GM12878 (cell line): ENCODE measurements around the gene NLRC3. TPM values are rescaled to one million over a fixed set of nuclear protein-coding genes. Genes with fewer than 3 reads are reported as not detected.

Source experiments
- ATAC-seq: fragments of 200-7000 bp; cut with Tn5 transposase; 3 replicates; pipeline ENCODE4 v1.9.1; 2020; ENCODE audit warnings: mild to moderate bottlenecking, moderate library complexity
- BruUV-seq: library from RNA; stranded (reverse); fragments of 400-500 nt; replicated peaks from 2 replicates; lab custom pipeline; 2021; lab: Mats Ljungman, UMichigan
- CTCF ChIA-PET: fragments of 300-600 bp; sonication (Branson Sonifier 250); formaldehyde crosslinking; extraction: SDS; loops from one replicate; lab custom pipeline; 2021; ENCODE audit warnings: inconsistent platforms; lab: Yijun Ruan, JAX
- POLR2A ChIA-PET: fragments of 350-600 bp; formaldehyde crosslinking; extraction: SDS; loops from one replicate; lab custom pipeline; 2021; ENCODE audit warnings: inconsistent platforms; lab: Charles Lee
- RAD21 ChIA-PET: fragments of 300-600 bp; sonication (Branson Sonifier 250); formaldehyde crosslinking; loops from one replicate; lab custom pipeline; 2023; ENCODE audit warnings: antibody characterized with exemption; ENCODE audit not compliant: unreplicated experiment; lab: Charles Lee
- SMC1A ChIA-PET: fragments of 300-600 bp; sonication (Branson Sonifier 250); formaldehyde crosslinking; loops from one replicate; lab custom pipeline; 2023; ENCODE audit not compliant: unreplicated experiment, uncharacterized antibody; lab: Charles Lee
- DNase-seq: peaks from one replicate; pipeline ENCODE4 v3.0.0-alpha.2; 2011; ENCODE audit warnings: low read depth, low spot score
- FAIRE-seq: peaks from 3 replicates; lab custom pipeline; 2011; peaks lifted over from hg19 to GRCh38; lab: Jason Lieb, UNC
- H2AFZ ChIP-seq: 2 replicates; pipeline ENCODE4 v1.6.0; 2011; ENCODE audit warnings: low read depth, low read length, control low read depth; ENCODE audit not compliant: control insufficient read depth
- H3K27ac ChIP-seq: 2 replicates; pipeline ENCODE4 v1.5.1; 2011; ENCODE audit warnings: control low read depth; ENCODE audit not compliant: control insufficient read depth, insufficient read depth
- H3K27me3 ChIP-seq, 2 experiments: replicated peaks in 1 of 2; 2 replicates each; pipeline versions ENCODE4 v1.6.0 to v1.6.1; 2011; ENCODE audit warnings: low read length in 1 of 2; ENCODE audit not compliant: control insufficient read depth in 2 of 2, insufficient read depth in 2 of 2
- H3K36me3 ChIP-seq, 2 experiments: 2 replicates each; pipeline ENCODE4 v1.5.1; 2011; ENCODE audit warnings: low read length in 1 of 2; ENCODE audit not compliant: control insufficient read depth in 2 of 2, insufficient read depth in 2 of 2
- H3K4me1 ChIP-seq: 2 replicates; pipeline ENCODE4 v1.6.1; 2011; ENCODE audit warnings: mild to moderate bottlenecking, low read length, moderate library complexity, mixed read lengths; ENCODE audit not compliant: control insufficient read depth, insufficient read depth
- H3K4me2 ChIP-seq: 2 replicates; pipeline ENCODE4 v1.6.0; 2011; ENCODE audit warnings: control low read depth; ENCODE audit not compliant: control insufficient read depth, insufficient read depth
- H3K4me3 ChIP-seq: fragments of 200-600 bp; sonication (generic); 2 replicates; pipeline ENCODE4 v1.5.1; 2016
- H3K79me2 ChIP-seq: 2 replicates; pipeline ENCODE4 v1.6.0; 2011; ENCODE audit warnings: low read length; ENCODE audit not compliant: control insufficient read depth, insufficient read depth
- H3K9ac ChIP-seq: 2 replicates; pipeline ENCODE4 v1.8.0; 2011; ENCODE audit warnings: low read length, control low read depth, mixed read lengths; ENCODE audit not compliant: control insufficient read depth, insufficient read depth
- H3K9me3 ChIP-seq: replicated peaks from 3 replicates; pipeline ENCODE4 v1.5.1; 2011; ENCODE audit warnings: mild to moderate bottlenecking, low read length; ENCODE audit not compliant: control insufficient read depth, insufficient read depth
- H4K20me1 ChIP-seq: 2 replicates; pipeline ENCODE4 v1.6.0; 2011; ENCODE audit not compliant: control insufficient read depth, insufficient read depth
- POU2F2 ChIP-seq: IDR thresholded peaks from 3 replicates; pipeline ENCODE4 v1.6.1; 2011; ENCODE audit warnings: low read depth, mild to moderate bottlenecking, low read length, borderline replicate concordance
- RUNX3 ChIP-seq: IDR thresholded peaks from 2 replicates; pipeline ENCODE4 v1.6.1; 2012; ENCODE audit warnings: low read length, inconsistent platforms
- TCF3 ChIP-seq: IDR thresholded peaks from 2 replicates; pipeline ENCODE4 v1.6.1; 2012; ENCODE audit warnings: low read depth, mild to moderate bottlenecking, low read length, borderline replicate concordance; ENCODE audit not compliant: insufficient read depth
- WGBS: methylation state at CpG from one replicate; pipeline ENCODE4 v1.1.6; 2016; ENCODE audit warnings: low lambda C conversion rate; ENCODE audit not compliant: insufficient replicate concordance, insufficient coverage; ENCODE audit errors: missing lambda C conversion rate; 5-methylcytosine and 5-hydroxymethylcytosine counted together
- in situ Hi-C: fragments of 300-500 bp; cut with MboI; formaldehyde crosslinking; loops from 9 replicates; pipeline ENCODE4 v1.14.3; 2018; ENCODE audit warnings: mixed read lengths
- intact Hi-C: fragments of 100-400 bp; cut with micrococcal nuclease; formaldehyde crosslinking; loops from one replicate; pipeline ENCODE4 v1.14.2; 2022; ENCODE audit not compliant: unreplicated experiment
- polyA plus RNA-seq, 11 experiments: library from polyadenylated mRNA; depleted of rRNA in 4 of 11; unstranded in 6 of 11; stranded (reverse) in 5 of 11; fragments of >200 nt; fragmentation: Nextera tagmentation in 4 of 11; fragmentation: Illumina TruSeq in 1 of 11; extraction: Ambion mirVana in 4 of 11; extraction: Trizol in 1 of 11; gene quantifications; 1 replicate in 1 of 11; 2 replicates in 10 of 11; pipeline versions ENCODE4 v1.2.1 to v1.2.3, GENCODE V29; 2011 to 2016; ENCODE audit warnings: inconsistent platforms in 2 of 11, missing spikeins in 2 of 11, low read depth in 1 of 11
- total RNA-seq, 4 experiments: library from RNA; depleted of rRNA in 3 of 4; stranded (reverse); fragments of >200 nt in 3 of 4; fragmentation: Illumina TruSeq in 1 of 4; extraction: Trizol in 1 of 4; gene quantifications; 2 replicates each; pipeline versions ENCODE4 v1.2.1 to v1.2.3, GENCODE V29; 2013 to 2021
- TF ChIP-seq, protein P1 (sequence below): fragments of 150-350 bp; IDR thresholded peaks from 2 replicates; pipeline ENCODE4 v1.6.1; 2016; ENCODE audit warnings: low read depth, low read length

Gene NLRC3
- total and polyA plus RNA-seq, 10 of the 15 experiments (the other 5 are each of a cell fraction or from before 2014, with no cell fraction given), result 2.2 to 17.8 (median 7.6) TPM

- ChIA-PET SMC1A (no interaction called here), CTCF (no interaction called here), RAD21 (no interaction called here), POLR2A (no interaction called here)
- Histone ChIP-seq H4K20me1 (no peaks in the 10 kb centered on the region), H3K27me3 (no peaks in the 10 kb centered on the region), H3K79me2 (no peaks in the 10 kb centered on the region), H3K9me3 (no peaks in the 10 kb centered on the region), H3K36me3 (peaks cover 0 to 6% of the 10 kb centered on the region in 2 experiments; a peak in 1 of 4 replicates), H3K4me1 (peaks cover 11% of the 10 kb centered on the region), H2AFZ (peak overlapping the region; percentile 58; the same call in 1 of the 2 replicates), H3K27ac (peak overlapping the region; percentile 17), H3K9ac (peak overlapping the region; percentile 65; the same call in 1 of the 2 replicates), H3K4me2 (peak overlapping the region; percentile 84), H3K4me3 (0 out of 2 replicates have a peak overlapping the region, but pooled peaks have one; percentile 17)
- no TSS peak for BruUV-seq
- peak; percentile 77 for ATAC-seq
- in situ Hi-C loops (no loop called here), intact Hi-C loops (no loop called here)
- TF ChIP-seq TCF3 (0 out of 2 replicates have a peak, but pooled peaks have one; percentile 27), POU2F2 (peak; percentile 69; the same call in 1 of the 3 replicates), RUNX3 (0 out of 2 replicates have a peak, but pooled peaks have one; percentile 4)
- TF ChIP-seq, protein P1, sequence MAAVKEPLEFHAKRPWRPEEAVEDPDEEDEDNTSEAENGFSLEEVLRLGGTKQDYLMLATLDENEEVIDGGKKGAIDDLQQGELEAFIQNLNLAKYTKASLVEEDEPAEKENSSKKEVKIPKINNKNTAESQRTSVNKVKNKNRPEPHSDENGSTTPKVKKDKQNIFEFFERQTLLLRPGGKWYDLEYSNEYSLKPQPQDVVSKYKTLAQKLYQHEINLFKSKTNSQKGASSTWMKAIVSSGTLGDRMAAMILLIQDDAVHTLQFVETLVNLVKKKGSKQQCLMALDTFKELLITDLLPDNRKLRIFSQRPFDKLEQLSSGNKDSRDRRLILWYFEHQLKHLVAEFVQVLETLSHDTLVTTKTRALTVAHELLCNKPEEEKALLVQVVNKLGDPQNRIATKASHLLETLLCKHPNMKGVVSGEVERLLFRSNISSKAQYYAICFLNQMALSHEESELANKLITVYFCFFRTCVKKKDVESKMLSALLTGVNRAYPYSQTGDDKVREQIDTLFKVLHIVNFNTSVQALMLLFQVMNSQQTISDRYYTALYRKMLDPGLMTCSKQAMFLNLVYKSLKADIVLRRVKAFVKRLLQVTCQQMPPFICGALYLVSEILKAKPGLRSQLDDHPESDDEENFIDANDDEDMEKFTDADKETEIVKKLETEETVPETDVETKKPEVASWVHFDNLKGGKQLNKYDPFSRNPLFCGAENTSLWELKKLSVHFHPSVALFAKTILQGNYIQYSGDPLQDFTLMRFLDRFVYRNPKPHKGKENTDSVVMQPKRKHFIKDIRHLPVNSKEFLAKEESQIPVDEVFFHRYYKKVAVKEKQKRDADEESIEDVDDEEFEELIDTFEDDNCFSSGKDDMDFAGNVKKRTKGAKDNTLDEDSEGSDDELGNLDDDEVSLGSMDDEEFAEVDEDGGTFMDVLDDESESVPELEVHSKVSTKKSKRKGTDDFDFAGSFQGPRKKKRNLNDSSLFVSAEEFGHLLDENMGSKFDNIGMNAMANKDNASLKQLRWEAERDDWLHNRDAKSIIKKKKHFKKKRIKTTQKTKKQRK, result no peak
- FAIRE-seq, result no peak
- 17% methylated on average over 15 of the region's 15 CpGs for WGBS
- no peak for DNase-seq
These were observed 10.4 kb upstream of the NLRC3 start for GRCh38 chr16:3587547-3588110.
